HL-60 (cell line): Measurements from ENCODE around the gene IL17A.

Experiments
- CTCF ChIP-seq: IDR thresholded peaks from one replicate; pipeline ENCODE4 v1.5.1; 2011; ENCODE audit warnings: low read length, control low read depth, inconsistent platforms; ENCODE audit not compliant: insufficient read depth
- POLR2AphosphoS5 ChIP-seq: IDR thresholded peaks from 2 replicates; pipeline ENCODE4 v1.6.1; 2012; ENCODE audit warnings: low read depth
- REST ChIP-seq: IDR thresholded peaks from 2 replicates; pipeline ENCODE4 v1.6.1; 2012; ENCODE audit warnings: low read depth; ENCODE audit not compliant: insufficient replicate concordance

- TF ChIP-seq CTCF: no peak
- TF ChIP-seq REST: no peak
- TF ChIP-seq POLR2AphosphoS5: no peak
Measured at GRCh38 chr6:52161689-52162438, 24.3 kb upstream of the IL17A start.
